Activated CD8-positive, alpha-beta memory T cell treated with anti-CD3 and anti-CD28 coated beads, Interleukin-2, amount 50 U/mL, for 24 hours (primary cell): ENCODE data around the gene GALR2.
"Not testable (repeated sequence)": the region's sequence is repeated elsewhere in the genome, so short reads cannot be mapped to it uniquely, and the experiment has no call there.

Experiments used
- DNase-seq: peaks from one replicate; pipeline ENCODE4 v3.0.0-alpha.2; 2020; ENCODE audit errors: extremely low read depth

The GALR2 gene, protein sequence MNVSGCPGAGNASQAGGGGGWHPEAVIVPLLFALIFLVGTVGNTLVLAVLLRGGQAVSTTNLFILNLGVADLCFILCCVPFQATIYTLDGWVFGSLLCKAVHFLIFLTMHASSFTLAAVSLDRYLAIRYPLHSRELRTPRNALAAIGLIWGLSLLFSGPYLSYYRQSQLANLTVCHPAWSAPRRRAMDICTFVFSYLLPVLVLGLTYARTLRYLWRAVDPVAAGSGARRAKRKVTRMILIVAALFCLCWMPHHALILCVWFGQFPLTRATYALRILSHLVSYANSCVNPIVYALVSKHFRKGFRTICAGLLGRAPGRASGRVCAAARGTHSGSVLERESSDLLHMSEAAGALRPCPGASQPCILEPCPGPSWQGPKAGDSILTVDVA

DNA sequence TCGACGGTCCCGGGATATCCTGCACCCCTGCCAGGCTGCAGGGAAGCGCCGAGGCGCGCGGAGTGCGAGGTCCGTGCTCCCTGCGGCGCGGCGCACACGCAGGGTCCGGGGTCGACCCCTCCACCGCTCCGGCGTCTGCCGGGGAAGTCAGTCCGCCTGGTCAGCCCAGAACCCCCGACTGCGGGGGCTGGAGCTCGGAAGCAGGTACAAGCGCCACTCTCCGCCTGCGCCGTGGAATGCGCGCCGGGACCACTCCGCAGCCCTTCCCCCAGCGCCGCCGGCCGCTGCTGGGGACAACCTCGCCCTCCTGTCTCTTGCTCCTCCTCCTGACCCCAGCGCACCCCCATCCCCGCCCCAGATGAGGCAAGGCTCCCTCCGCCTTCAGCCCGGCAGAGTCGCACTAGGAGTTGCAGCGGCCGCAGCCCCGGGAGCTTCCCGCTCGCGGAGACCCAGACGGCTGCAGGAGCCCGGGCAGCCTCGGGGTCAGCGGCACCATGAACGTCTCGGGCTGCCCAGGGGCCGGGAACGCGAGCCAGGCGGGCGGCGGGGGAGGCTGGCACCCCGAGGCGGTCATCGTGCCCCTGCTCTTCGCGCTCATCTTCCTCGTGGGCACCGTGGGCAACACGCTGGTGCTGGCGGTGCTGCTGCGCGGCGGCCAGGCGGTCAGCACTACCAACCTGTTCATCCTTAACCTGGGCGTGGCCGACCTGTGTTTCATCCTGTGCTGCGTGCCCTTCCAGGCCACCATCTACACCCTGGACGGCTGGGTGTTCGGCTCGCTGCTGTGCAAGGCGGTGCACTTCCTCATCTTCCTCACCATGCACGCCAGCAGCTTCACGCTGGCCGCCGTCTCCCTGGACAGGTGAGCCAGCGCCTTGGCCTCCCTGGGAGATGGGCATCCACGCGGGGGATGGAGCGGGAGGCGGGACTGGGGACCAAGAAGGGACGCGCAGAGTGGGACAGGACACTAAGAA is at the start of gene GALR2:
Gene GALR2, plus strand, starts transcription at position 392 of the 974 bp plus-strand sequence. Its CDS starts 103 bp downstream, at position 495.
- DNase-seq, result no peak

DNA sequence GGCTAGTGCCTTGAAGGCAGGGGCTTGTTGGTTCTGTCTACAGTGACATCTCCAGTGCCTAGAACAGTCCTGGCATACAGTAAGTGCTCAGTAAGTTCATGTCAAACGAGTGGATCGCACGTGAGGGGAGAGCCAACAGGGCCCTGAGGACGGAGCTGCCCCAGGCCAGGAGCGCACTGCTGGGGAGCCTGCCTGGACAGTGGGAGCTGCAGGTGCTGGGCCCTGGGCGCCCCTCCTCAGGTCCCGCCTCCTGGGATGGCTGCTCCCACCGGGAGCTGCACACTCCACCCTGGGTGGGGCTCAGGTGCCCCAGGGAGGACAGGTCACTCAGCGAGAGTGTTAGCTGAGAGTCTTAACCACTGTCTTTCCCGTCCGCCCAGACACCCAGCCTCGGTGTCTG is 49.3 kb upstream of the GALR2 start:
- DNase-seq, result no peak

DNA sequence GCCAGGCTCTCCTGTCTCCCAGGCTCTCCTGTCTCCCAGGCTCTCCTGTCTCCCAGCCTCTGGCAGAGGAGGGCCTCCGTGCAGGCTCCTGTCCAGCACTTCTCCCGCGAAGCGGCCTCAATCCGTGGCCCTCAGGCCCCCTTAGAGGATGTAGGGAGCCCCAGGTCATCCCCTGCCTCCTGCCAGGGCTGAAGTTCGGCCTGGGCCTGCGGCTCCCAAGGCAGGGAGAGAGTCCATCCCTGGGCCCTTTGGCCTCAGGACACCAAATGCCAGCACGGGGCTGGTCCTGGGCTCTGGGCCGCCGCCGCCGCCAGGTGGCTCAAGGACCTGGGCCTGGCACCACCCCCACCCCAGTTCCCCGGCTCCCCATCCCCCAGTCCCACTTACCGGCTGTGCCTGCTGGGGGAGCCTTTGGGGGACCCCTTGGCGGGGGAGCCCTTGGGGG is 47.8 kb upstream of the GALR2 start:
- DNase-seq, result no peak

DNA sequence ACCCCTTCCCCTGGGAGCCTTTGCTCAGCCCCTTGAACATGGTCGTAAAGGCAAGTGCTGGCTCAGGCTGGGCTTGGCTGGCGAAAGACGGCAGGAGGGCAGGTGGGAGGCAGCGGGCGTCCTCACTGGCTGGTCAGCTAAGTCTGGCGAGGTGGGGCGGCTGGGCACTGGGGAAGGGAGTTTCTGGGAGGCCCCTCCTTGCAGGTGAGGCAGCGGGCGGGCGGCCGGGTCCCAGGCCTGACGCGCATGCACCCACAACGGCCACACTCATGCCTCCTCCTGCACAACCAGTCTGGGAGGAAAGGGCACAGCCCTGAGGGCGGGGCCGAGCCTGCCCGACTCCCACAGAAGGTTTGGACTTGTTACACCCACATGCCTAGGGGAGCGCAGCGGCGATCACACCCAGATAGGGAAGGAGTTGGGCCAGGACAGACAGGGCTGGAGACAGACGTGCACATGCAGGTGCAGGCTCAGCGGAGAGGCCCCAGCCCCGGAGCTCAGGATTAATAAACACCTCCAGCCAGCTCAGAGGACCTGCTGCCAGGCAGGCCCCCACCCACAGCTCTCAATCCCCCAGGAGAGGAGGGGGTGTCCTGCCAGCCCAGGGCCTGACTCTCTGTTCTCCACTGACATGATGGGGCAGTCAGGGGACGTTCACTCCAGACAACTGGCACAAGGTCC is 47.3 kb upstream of the GALR2 start, which contains the start of gene EVPL:
Gene EVPL, minus strand, starts transcription at position 148 of the 681 bp plus-strand sequence. Its CDS starts 108 bp downstream, at position 40.
- DNase-seq, result no peak

DNA sequence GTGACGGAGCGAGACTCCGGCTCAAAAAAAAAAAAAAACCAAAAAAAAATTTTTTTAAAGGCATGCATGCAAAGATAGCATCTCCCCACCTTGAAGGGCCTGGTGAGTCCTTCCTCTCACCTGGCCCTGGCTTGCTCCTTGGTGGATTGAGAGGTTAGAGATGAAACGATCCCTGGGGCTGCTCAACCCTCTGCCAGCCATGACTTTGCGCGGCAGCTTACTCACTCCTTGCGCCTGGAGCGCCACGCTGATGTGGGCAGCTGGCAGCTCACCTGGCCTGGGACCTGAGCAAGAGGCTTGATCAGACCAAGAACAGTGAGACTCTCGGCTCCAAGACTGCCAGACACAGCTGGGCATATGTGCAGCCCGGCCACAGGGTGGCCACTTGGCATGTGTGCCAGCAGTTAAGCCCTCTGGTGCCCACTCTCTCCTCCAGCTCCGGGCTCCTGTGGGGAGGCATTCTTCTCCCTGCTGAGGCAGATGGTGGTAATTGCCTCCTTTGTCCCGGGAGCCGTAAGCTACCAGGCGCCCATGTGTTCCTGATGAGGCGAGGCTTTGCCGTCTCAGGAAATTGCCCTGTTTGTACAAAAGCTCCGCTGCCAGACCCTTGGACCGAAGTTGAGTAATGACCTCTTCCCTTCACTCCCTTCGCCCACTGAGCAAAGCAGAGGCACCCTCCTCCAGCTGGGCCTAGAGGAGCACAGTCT is 42.4 kb upstream of the GALR2 start:
- no peak for DNase-seq

DNA sequence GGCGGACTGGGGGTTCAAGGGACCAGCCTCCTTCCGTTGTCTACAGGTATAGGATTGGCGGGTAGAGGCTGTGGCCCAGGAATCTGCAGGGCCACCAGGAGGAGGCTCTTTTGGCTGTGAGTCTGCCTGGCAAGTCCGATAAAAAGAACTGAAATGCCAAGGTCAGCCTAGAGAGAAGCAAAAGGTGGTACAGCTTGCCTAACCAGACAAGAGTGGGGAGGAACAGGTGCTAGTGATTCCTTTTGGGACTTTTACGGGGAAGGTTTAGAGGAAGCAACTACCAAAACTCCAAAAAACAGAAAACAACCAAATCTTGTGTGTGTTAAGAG is 41.8 kb upstream of the GALR2 start:
- DNase-seq, result no peak

DNA sequence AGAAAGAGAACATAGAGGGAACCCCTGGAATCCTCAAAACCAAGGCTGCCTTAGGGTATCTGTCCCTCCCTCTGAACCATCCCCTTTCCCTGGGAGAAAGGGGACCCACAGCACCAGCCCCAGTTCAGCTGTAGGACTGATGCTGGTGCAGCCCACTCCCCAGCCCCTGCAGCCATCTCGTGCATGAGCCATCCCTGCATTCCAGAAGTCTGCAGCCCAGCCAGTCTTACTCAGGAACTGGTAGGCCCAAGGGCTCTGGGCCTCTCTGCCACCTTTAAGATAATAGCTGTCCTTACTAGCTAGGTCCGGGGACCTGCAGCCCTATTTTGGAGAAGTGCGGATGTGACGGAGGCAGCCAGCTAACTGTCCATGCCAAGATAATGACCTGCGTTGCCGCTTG is 41.4 kb upstream of the GALR2 start:
- DNase-seq, result no peak

DNA sequence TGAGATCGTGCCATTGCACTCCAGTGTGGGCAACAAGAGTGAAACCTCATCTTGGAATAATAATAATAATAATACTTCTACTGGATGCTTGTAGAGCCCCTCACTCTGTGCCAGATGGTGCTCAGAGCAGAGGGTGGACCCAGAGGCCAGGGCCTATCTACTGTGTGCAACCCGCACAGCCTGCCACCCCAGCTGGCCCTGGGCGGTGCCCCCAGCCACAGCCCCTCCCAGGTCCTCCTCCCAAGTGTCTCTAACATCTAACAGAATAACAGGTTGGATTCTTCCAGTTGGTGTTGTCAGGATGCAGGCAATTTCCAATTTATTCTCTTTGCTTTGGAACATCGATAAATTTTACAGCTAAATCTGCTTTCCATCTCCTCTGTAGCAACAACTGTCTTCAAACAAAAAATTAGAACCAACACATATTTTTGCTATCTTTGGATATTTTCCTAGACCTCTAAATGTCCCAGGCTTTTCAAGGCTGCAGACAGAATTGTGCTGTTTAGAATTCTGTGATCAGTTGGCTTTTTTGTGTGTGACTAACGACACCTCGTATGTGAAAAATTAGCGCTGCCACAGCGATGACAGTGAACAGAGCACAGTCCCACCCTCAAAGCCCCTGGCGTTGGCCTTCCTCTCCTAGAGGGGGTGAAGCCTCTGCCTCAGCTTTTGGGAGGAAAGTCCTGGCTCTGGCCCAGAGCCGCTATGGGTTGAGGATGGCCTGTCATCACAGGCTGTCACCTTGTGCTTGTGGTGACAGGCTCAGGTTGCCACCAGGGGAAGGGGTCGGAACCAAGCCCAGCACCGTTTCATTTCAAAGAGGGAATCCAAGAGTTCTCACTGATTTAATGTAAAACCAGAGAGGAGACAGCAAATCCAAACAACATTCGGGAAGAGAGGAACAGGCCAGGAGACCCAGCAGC is 39.9 kb upstream of the GALR2 start:
- DNase-seq, result no peak

DNA sequence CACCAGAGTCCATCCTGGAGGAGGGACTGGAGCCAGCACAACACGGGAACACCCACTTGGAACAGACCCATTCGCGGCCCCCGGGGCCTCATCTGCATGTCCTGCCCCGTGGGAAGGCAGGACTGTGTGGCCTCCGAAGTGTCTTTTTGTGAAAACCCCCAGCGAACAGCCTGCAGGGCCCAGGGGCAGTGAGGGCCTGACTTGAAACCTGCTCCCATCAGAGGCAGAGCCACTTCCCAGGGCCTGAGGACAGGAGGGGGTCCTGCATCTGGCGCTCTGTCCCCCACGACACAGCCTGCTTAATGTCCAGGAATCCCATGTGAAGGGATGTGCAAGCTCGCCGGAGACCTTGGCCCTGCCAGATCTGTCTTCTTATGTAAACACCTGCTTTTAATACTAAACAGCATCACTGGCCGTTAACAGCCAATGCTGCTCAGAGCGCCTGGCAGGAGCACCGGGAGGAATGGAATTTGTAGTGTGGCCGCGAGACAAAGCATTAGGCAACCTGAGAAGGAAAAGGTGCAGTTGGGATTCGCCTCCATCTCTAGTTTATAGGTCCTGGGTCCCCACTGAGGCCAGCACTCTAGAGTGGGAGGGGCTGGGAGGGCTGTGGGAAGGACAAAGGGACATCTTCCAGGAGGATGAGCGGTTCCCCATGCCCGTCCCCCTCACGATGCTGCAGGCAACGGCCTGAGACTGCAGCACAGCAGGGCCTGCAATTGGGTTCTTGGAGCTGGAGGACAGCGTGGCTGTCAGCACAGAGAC is 37.9 kb upstream of the GALR2 start:
- DNase-seq, result no peak

DNA sequence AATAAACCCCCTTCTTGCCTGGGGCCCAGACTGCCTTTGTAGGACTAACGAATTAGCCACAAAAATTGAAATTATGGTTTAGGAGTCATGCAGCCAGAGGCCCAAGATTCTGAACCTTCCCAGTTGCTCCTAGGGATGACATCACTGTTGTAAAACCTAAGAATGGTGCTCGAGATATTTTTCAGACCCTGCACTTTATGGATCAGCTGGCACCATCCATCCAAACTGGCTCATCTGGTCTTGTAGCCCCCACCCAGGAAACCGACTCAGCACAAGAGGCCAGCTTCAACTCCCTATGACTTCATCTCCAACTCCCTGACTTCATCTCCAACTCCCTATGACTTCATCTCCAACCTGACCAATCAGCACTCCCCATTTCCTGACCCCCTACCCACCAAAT is 36.5 kb upstream of the GALR2 start:
- no peak for DNase-seq

DNA sequence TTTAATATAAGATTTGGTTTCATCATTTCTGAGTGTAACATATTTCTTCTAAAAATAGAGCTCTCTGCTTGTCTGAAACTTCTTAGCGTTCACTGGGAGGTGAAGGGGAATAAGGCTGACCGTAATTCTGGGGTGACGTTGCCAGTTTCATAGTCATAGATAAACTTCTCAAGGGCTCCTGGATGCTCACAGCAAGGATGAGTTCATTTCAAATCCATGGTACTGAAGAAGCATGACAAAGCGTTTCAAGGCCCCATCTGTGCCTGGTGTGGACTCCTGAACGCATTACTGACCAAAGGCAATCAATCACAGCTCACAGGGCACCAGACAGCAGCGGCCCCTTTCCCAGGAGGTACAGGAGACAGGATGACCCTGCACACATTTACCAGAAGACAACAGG is 35.5 kb upstream of the GALR2 start:
- no peak for DNase-seq

DNA sequence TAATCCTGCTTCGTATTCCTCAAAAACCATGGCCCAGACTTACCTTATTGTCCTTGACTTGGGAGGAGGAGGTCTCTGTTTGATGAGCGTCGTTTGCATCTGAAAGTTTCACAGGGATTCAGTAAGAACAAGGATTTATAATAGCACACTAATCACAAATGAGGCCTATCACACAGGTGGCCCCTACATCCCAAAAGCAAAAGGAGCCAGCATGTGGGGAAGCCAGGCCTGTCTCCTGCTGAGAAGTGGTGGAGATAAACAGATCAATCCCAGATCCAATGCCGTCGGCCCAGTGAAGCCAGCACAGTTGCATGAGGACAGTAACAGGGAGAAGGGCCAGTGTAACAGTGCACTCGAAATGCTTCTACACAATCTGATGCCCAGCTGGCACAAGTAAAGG is 34.2 kb upstream of the GALR2 start:
- no peak for DNase-seq

DNA sequence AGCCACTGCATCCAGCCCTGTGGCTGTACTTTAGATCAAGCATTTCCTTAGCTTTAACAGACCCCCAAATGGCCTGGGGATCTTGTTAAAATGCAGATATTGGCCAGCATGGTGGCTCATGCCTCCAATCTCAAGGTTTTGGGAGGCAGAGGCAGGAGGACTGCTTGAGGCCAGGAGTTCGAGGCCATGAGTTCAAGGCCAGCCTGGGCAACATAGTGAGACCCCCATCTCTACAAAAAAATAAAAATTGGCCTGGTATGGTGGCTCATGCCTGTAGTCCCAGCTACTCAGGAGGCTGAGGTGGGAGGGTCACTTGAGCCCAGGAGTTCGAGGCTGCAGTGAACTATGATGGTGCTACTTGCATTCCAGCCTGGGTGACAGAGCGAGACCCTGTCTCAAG is 31.7 kb upstream of the GALR2 start:
- DNase-seq, result not testable (repeated sequence)

DNA sequence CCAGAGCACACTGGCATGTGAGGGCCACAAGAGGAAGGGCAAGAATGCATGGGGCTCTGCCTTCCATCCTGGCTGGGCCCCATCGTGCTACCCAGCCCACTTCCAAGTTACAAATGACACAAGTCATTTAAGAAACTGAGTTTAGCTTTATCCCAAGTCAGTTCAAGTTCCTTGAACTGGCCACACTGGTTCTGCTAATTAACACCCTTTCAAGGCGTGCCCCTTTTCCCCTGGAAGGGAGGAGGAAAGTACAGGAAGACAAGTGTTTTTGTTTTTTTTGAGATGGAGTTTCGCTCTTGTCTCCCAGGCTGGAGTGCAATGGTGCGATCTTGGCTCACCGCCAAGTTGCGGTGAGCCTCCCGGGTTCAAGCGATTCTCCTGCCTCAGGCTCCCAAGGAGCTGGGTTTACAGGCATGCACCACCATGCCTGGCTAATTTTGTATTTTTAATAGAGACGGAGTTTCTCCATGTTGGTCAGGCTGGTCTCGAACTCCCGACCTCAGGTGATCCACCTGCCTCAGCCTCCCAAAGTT is 30.0 kb upstream of the GALR2 start:
- not testable (repeated sequence) for DNase-seq

DNA sequence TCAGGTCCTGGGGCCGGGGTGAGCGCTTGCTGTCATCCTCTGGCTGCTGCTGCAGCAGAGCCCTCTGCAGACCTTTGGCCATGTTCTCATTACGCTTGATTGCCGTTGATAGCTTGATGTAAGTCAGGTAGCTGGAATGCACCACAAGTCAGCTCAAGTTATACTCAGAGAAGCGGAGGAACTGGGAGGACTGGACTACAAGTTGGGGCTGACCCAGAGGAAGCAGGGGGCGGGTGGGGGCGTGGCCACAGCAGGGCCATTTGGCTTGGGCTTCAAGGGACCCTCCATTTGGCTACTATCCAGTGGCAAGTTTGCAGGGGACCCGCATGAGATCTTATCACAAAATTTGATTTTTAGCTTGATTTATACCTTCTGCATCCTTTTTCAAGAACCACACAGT is 28.5 kb upstream of the GALR2 start:
- no peak for DNase-seq

DNA sequence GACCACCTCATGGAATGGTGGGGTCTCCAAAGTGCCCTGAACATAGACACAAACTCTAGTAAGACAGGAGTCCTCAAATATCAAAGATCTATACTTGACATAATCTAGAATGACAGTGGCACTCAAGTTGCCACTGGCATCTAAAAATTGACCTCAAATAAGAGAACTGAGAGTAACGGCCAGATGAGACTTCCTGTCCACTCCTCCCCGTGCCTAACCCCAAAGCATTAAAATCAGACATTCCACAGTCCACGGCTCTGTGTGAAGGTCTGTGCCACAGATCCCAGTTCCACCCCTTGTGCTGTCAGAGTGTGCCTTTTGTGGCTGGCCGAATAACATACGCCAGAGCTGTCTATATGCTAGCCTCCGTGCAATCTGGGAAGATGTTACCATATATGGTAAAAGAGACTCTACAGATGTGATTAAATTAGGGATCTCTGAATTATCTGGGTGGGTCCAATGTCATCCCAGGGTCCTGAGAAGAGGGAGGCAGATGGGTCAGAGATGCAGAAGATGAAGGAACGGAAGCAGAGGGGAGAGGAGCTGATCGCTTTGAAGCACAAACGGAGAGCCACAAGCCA is 26.5 kb upstream of the GALR2 start:
- no peak for DNase-seq

DNA sequence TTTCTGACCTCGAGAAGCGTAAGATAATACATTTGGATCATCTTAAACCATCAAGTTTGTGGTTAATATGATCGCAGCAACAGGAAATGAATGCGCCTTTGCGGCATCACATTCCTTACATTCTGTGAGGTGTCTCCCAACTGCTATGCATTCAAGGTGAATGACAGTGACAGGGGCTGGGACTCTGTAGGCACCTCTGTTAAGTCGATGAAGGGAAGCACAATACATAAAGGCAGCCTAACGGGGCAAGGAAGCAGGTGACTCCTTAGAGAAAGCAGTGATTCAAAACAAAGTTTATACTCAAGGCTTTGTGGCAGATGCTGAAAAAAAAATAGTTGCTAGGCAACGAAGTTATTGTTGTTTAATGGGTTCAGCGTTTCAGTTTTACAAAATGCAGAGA is 25.9 kb upstream of the GALR2 start:
- DNase-seq, result no peak

DNA sequence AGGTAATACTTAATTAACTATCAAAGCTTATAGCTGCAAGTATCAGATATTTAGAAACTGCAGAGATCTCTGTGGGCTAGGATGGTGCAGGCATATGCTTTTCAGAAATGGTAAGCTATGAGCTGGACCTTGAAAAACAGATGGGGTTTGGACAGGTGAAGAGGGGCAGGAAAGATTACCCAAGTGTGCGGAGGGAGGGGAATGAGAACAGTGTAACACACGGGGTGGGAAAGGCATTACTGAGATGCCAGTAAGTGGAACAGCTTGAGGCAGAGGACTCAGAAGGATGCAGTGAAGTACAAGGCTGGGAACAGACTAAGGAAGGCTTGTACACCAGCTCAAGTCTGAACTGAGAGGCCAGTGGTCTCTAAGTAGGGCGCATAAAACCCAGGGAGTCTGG is 25.3 kb upstream of the GALR2 start:
- no peak for DNase-seq
